Stimulated activated CD4-positive, alpha-beta T cell treated with anti-CD3 and anti-CD28 coated beads, TNF-alpha, amount 100 ng/mL, for 48 hours (primary cell): ENCODE data around the gene NOD2.
A peak's percentile ranks its signal among the peaks of the same experiment; 100 is the strongest.

Source experiments
- DNase-seq, 3 donors: peaks; one replicate each; pipeline ENCODE4 v3.0.0-alpha.2; 2020; ENCODE audit warnings: low read depth in 3 of 3

Gene NOD2

DNA sequence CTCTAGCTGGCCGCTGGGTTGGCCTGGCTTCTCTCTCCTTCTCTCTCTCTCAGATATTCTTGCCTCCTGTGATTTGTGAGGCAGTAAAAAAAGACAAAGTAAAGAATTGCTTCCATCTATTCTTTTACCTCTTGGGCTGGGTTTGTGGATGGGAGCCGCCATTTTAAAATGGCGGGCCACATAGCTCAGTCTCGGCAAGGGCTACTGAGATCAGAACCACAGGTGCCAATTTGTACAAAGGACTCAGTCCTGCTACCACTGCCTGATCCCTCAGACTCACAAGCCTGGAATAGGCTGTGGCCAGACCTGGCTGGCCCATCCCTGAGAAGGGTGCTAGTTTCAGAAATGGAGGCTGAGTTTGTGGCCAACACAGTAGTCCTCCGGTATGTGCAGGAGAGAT lies 24.1 kb downstream of the NOD2 start:
- no peak for DNase-seq

DNA sequence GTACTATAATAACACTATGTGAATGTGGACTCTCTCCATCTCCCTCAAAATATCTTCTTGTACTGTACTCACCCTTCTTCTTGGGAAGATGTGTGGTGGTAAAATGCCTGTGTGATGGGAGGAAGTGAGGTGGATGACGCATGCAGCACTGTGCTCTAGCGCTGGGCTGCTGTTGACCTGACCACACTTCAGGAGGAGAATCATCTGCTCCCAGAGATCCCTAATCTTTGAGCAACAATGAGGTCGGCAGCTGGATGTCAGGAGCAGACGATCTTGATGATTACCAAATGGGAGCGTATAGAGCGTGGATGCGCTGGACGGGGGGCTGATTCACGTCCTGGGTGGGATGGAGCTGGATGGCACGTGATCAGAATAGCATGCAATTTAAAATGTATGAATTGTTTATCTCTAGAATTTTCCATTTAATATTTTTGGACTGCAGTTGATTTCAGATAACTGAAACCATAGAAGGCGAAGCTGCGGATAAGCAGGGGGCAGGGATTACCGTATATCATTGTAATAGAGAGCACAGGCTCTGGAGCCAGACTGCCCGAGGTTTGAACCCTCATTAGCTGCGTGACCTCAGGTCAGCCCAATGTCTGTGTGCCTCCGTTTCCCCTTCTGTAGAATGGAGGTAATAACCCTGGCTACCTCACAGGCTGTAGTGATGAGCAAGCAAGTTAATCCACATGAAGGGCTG lies 24.8 kb downstream of the NOD2 start:
- no peak for DNase-seq

DNA sequence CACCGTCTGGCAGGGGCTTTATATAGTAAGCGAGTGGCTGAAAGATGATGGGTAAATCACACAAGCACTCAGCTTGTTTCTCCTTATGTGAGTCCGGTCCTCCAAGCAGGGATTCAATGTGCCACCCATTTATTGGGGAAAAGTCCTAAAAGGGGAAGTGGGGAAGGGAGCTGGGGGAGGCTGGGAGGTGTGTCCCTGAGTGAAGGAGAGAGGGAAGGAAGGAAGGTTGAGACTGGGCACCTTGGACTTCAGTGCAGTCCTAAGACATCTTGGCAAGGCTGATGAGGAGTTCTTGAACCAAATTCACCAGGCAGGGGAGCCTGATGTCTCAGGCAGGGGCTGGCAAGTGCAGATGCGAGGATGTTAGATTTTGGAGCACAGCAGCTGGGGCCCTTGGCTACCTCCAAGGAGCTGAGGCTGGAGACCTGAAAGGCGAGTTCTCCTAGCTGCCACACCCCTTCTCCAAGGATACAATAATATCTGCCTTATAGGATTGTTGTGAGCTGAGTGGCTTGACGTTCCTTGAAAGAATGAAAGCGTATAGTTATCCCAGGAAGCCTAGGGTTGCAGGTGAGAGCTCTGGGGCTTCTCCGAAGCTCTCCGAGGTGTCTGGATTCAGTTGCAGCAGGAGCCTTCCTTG lies 25.5 kb downstream of the NOD2 start:
- no peak for DNase-seq

DNA sequence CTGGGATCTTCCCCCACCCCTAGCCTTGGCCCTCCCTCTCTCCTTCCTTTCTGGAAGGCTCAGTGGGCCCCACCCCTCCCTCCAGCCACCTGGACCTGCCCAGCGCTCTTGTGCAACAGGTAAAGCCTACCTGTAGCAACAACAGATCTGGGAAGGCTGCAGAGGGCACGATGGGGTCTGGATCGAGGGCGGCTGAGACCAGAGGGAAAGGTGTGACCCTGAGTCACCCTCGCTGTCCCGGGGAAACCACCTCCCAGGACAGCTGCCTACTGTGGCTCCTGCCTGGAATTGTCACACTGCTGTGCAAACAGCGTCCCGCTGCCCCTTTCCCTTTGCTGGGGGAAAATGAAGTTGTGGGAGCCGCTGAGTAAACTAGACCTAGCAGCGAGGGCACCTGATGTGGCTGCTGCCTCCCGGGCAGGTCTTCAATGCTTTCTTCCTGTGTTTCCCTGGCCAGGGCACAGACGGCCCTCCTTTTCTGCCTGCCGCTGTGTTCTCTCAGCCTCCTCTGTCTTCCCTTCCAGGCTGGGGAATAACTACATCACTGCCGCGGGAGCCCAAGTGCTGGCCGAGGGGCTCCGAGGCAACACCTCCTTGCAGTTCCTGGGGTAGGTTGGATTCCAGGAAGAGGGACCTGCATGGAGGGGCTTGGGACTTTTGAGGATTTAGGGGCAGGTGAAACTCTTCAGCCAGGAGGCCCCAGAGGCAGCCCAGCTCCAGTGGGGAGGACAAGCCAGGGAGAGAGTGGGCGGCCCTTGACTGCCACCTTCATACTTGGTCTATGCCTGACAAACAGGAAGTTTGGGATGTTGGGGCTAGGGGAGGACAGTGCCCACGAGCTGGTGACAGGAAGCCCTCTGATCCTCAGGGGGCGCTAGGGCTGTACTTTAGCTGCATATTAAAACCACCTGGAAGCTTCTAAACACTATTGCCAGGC lies 26.3 kb downstream of the NOD2 start:
- no peak for DNase-seq

DNA sequence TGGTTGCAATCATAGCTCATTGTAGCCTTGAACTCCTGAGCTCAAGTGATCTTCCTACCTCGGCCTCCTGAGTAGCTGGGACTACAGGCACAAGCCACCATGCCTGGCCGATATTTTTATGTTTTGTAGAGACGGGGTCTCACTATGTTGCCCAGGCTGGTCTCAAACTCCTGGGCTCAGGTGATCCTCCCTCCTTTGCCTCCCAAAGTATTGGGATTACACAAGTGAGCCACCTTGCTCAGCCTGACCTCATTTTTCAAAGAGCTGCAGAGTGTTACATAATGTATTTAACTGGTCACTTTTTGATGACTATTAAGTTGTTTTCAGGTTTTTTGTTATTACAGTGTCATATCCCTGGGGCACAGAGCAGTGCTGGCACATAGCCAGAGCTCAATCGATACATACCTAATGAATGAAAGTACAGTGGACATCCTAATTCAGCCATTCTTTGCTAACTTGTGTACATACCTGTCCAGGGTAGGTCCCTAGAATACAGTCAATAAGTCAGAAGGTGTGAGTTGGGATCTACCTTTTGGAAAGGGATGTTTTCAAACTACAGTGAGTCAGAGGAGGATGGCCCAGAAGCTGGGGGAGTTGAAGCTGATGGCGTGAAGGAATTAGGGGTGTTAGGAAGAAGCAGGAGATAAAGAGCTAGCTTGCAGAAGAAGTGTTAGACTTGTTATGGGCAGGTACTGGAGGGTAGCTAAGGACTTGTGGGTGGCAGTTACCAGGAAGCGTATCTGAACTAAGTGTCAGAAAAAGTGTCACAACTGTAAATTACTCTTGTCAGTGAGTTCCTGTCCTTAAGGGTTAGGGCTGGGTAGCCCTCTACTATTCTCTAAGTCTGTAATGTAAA lies 28.4 kb downstream of the NOD2 start:
- DNase-seq, result no peak

DNA sequence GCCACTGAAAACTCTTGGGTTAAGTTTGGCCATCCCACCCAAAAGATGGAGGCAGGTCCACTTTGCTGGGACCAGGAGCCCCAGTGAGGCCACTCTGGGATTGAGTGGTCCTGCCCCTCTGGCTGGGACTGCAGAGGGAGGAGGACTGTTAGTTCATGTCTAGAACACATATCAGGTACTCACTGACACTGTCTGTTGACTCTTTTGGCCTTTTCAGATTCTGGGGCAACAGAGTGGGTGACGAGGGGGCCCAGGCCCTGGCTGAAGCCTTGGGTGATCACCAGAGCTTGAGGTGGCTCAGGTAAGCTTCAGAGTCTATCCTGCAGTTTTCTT lies 29.0 kb downstream of the NOD2 start:
- no peak for DNase-seq

DNA sequence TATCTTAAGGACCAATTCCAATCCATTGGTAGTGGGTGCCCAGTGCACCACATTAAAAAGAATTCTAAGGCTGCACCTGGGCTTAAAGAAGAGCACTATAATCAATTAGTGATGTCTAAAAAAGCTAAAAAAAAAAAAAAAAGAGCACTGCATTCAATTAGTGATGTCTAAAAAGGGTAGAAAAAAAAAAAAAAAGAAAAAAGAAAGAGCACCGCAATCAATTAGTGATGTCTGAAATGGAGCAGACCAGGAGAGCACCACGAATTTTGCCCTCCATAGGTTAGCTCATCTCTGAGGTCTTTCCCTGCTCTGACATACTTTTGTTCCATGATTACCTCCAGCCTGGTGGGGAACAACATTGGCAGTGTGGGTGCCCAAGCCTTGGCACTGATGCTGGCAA lies 29.6 kb downstream of the NOD2 start:
- no peak for DNase-seq

DNA sequence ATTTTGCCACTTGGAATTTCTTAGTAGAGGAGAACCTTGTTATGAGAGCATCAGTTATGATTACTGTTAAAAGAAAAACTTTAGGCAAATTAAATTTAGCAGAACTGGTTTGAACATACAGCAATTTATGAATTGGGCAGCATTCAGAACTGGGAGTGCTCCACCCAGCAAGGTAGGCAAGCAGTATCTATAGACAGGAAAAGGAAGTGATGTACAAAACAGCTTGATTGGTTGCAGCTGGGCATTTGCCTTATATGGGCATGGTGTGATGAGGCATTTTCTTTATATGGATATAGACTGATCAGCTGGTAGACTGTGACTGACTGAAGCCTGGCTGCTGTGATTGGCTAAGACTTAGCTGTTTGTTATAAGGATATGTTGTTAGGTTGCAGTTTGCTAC lies 30.9 kb downstream of the NOD2 start:
- DNase-seq, result no peak

DNA sequence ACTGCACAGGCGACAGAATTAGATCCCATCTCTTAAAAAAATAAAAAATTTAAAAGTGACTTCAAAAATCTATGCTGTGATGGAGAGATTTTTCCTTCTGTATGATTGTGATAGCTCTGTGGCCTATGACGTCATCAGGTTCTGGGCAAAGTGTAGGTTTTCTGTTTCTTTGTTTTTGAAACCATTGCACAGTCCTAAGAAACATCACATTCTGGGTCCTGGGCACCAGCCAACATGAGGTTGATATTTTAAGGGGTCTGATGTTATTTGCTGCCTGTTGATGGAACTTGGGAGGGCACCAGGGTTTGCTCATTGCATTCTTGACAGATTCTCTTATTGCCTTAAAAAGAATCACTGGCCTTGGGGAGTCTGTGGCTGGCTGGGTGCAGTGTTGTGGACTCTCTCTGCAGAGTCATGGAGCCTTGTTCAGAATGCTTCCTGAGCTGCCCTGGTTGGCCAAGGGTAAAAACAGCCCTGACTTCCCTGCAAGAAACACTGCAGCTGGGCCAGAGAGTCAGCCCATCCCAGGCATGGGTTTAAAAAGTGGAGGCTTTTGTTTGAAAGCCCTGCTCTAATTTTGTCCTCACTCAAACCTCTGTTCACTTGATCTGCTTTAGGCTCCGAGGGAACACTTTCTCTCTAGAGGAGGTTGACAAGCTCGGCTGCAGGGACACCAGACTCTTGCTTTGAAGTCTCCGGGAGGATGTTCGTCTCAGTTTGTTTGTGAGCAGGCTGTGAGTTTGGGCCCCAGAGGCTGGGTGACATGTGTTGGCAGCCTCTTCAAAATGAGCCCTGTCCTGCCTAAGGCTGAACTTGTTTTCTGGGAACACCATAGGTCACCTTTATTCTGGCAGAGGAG lies 38.0 kb downstream of the NOD2 start:
- no peak for DNase-seq

DNA sequence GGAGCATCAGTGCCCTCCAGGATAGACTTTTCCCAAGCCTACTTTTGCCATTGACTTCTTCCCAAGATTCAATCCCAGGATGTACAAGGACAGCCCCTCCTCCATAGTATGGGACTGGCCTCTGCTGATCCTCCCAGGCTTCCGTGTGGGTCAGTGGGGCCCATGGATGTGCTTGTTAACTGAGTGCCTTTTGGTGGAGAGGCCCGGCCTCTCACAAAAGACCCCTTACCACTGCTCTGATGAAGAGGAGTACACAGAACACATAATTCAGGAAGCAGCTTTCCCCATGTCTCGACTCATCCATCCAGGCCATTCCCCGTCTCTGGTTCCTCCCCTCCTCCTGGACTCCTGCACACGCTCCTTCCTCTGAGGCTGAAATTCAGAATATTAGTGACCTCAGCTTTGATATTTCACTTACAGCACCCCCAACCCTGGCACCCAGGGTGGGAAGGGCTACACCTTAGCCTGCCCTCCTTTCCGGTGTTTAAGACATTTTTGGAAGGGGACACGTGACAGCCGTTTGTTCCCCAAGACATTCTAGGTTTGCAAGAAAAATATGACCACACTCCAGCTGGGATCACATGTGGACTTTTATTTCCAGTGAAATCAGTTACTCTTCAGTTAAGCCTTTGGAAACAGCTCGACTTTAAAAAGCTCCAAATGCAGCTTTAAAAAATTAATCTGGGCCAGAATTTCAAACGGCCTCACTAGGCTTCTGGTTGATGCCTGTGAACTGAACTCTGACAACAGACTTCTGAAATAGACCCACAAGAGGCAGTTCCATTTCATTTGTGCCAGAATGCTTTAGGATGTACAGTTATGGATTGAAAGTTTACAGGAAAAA lies 38.8 kb downstream of the NOD2 start:
- no peak for DNase-seq

DNA sequence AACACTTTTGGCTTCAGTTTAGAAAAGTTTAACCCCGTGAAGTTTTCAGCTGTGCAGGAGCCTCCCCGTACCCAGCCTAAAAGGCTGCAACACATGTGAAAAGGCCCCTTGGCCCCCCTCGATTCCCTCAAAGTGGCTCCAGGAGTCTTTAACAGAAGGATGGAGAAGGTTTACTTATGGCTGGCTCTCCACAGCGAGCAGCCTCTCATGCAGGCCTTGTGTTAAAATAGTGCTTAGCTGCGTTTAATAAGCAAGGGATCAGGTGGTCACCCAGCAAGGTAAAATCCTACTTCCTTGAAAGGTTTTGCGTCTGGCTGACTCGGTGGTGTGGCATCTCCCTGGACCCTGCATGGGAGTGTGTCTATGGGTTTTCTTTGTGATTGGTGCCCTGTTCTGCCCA lies 40.1 kb downstream of the NOD2 start:
- no peak for DNase-seq

DNA sequence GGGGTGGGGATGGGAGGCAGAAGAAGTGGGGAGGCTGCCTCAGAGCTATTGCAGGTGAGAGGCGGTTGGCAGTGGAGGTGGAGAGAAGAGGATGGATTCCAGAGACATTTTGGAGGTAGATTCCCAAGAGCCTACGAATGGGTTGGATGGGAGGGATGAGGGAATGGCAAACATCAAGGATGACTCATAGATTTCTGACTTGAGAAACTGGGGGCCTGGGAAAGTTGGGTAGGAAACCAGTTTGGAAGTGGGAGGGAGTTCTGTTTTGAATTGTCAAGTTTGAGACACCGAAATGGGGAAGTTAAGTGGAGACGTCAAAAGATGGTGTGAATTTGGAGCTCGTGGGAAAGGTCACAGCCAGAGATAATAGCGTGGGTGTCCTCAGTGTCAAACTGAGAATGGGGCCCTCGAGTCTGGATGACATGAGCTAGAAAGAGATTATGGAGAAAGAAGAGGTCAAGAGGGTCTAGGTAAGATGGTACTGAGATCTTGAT lies 42.3 kb downstream of the NOD2 start:
- DNase-seq, result no peak

DNA sequence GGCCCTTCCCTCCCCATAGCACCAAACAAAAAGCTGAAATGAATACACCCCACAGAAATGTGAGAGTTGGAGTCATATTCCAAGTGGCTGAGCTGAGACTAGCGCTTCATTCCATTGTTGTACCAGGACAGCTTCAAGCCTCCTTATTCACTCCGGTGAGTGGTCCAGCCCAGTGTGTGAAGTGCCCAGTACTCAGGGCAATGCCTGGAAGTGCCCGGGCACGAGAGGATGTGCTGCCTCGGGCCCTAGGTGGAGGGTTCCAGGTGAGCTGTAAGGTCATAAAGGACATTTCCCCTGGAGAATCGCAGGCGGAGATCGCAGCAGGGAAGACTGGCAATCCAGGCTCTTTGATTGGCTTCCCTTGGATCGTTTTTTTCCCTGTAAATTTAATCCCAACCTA lies 43.0 kb downstream of the NOD2 start:
- DNase-seq, result no peak

DNA sequence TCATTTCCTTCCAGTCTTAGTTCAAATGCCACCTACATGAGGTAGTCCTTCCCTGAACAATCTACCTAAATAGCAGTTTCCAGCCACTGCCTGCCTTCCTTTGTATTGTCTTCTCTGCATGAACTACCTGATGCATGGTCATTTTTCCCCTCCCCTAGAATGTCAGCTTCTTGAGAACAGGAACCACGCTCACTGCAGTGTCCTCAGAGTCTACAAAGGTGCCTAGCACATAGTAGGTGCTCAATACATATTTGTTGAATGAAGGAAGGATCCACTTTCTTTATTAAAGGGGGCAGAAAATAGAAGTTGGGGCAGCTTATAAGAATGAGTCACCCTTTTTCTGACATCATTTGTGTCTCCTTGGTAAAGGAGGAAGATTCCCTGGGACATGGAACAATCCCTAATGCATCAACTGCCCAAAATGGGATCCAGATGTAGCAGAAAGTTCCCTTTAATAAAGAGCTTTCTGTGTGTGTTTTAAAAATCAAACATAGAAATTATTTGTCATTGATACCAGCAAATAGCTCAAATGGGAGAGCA lies 44.1 kb downstream of the NOD2 start:
- DNase-seq, result no peak

DNA sequence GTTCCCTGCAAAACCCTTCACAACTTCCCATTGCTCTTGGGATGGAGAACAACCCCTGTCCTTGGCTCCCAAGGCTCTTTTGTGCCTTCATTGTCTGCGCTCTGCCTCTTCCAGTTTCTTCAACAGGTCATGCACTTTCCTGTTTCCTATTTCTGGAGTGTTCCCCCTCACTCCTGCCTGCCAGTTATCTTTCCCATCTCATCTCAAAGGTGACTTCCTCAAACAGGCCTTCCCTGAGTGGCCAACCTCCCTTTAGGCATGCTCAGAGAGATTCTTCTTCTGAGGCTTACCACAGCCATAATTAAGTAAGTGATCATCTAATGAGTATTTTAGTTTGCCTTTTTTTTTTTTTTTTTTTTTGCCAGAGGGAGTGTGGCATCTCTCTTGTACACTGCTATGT lies 45.6 kb downstream of the NOD2 start:
- DNase-seq, result no peak

DNA sequence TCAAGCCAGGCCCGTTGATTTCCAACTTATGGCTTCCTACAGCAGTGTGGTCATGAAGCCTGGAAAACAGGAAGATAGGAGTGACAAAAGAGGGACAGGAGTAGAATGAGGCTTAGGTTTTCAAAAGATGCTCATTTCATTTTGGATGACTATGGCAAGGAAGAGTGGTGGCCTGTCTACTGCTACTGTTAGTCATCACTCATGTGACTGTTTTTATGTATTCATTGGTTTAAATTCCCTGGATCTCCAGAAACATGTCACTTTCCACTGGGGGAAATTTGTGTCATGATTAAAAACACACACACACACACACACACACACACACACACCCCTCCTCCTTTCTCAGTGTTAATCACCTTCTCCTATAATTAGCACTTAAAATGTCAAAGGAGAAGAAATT lies 47.3 kb downstream of the NOD2 start:
- no peak for DNase-seq

DNA sequence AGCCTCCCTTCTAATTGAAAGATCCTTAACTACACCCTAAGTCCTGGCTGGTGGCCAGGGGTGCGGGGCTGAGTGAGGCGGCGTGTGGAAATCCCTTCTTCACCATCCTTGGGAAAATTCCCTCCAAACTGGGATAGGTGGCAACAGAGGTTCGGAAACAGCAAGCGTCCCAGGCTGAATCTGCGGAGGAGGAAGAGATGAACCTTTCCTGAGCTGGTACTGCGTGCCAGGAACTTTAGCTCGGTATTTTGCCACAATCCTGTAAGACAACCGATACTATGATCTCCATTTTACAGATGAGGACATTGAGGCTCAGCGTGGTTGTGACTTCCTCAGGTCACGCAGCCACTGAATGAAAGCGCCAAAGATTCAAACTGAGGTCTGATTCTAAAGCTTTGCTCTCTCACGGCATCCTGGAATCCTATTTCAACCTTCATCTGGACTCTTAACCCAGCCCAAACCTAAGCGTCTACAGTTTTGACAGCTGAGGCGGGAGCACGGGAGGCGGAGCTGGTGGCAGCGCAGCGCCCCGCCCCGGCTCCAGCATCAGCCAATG lies 47.9 kb downstream of the NOD2 start:
- DNase-seq, result no peak

DNA sequence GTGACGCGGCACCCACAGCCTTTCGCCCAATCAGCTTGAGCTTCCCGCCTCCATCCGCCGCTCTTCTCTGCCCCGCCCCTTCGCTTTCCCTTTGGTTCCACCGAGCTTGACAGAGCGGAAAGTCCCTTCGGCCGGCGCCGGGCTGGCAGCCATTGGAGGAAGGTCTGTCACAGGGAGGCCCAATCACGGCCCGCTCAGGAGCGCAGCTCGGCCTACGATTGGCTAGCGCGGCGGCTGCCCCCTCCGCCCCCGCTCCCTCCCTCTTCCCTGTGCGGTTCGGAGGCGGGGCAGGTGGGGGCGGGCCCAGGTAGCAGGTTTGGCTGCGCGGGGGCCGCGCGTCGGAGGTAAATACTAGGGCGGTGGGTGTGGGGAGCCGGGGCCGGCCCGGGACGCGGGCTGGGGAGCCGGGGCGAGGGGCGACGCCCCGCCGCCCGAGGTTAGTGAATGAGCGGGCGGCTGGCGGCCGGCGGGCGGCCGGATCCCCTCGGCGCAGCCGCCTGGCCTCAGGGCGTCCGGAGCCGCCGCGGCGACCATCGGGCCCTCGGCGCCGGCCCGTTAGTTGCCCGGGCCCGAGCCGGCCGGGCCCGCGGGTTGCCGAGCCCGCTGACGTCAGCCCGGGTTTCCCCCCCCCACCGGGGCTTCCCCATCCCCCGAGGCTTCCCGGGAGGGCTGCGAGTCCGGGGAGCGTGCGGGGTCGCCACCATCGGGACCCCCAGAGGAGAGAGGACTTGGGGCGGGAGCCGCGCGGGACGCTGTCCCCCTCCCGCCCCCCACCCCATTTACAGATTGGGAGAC lies 48.6 kb downstream of the NOD2 start, which contains the start of gene CYLD:
Gene CYLD (plus strand): TSS at position 306 of the 795 bp plus-strand sequence. CDS start 7,613 bp downstream, outside the sequence.
- peak; percentile 98 to 100 (median 98) for DNase-seq
